ENCODE measurements around the gene ZSCAN2. TPM values are rescaled to one million over a fixed set of nuclear protein-coding genes. Genes with fewer than 3 reads are reported as not detected.

Gene ZSCAN2
- total RNA-seq, 1 donor, result 5.2 TPM

- no peak for TF ChIP-seq CTCF (IDR thresholded peaks at IDR 0.05; ENCODE audit: insufficient read depth, low read length)
- no peak for DNase-seq (ENCODE audit: low read depth)
- no peak overlapping the region for H3K4me3 ChIP-seq (ENCODE audit: low read depth, low read length)
Measured at GRCh38 chr15:84595660-84596059, 5.1 kb upstream of the ZSCAN2 start.

GRCh38 chr15:84597296-84597695 lies 3.5 kb upstream of the ZSCAN2 start:
- no peak overlapping the region for H3K4me3 ChIP-seq (ENCODE audit: low read depth, low read length)

GRCh38 chr15:84598250-84598649 lies 2.6 kb upstream of the ZSCAN2 start:
- no peak for DNase-seq (ENCODE audit: low read depth)
- H3K4me3 ChIP-seq (ENCODE audit: low read depth, low read length), result no peak overlapping the region
- TF ChIP-seq CTCF (IDR thresholded peaks at IDR 0.05; ENCODE audit: insufficient read depth, low read length), result no peak

More at GRCh38 chr15:84597296-84597695, 3.5 kb upstream of the ZSCAN2 start:
- no peak for TF ChIP-seq CTCF (IDR thresholded peaks at IDR 0.05; ENCODE audit: insufficient read depth, low read length)
- no peak for DNase-seq (ENCODE audit: low read depth)

- peak; percentile 68 for DNase-seq (ENCODE audit: low read depth)
- TF ChIP-seq CTCF (IDR thresholded peaks at IDR 0.05; ENCODE audit: insufficient read depth, low read length), result peak; percentile 80
Measured at GRCh38 chr15:84598993-84599392, 1.8 kb upstream of the ZSCAN2 start.

GRCh38 chr15:84599906-84600305 lies 903 bp upstream of the ZSCAN2 start:
- no peak for DNase-seq (ENCODE audit: low read depth)
- no peak for TF ChIP-seq CTCF (IDR thresholded peaks at IDR 0.05; ENCODE audit: insufficient read depth, low read length)
- peak overlapping the region; percentile 51 for H3K4me3 ChIP-seq (ENCODE audit: low read depth, low read length)

More at GRCh38 chr15:84598993-84599392, 1.8 kb upstream of the ZSCAN2 start:
- no peak overlapping the region for H3K4me3 ChIP-seq (ENCODE audit: low read depth, low read length)

GRCh38 chr15:84600331-84600686 lies 500 bp upstream of the ZSCAN2 start:
- peak overlapping the region; percentile 93 for H3K4me3 ChIP-seq (ENCODE audit: low read depth, low read length)
- no peak for TF ChIP-seq CTCF (IDR thresholded peaks at IDR 0.05; ENCODE audit: insufficient read depth, low read length)
- peak; percentile 82 for DNase-seq (ENCODE audit: low read depth)

- DNase-seq (ENCODE audit: low read depth), result no peak
- peak overlapping the region; percentile 93 for H3K4me3 ChIP-seq (ENCODE audit: low read depth, low read length)
- no peak for TF ChIP-seq CTCF (IDR thresholded peaks at IDR 0.05; ENCODE audit: insufficient read depth, low read length)
Measured at GRCh38 chr15:84601555-84601838, 688 bp downstream of the ZSCAN2 start.

Data from fibroblast of the aortic adventitia (primary cell).